Left kidney (tissue), 2 donors: Measurements from ENCODE around the gene TTLL5. TPM values are rescaled to one million over a fixed set of nuclear protein-coding genes. Genes with fewer than 3 reads are reported as not detected.

Experiments
- DNase-seq: peaks from one replicate; pipeline ENCODE4 v3.0.0-alpha.2; 2013
- polyA plus RNA-seq: library from polyadenylated mRNA; unstranded; fragments of 120-200 nt; gene quantifications from one replicate; pipeline ENCODE4 v1.2.1, GENCODE V29; 2013; ENCODE audit not compliant: insufficient read length

TTLL5 gene
- polyA plus RNA-seq, 1 donor, result 37.0 TPM

DNA sequence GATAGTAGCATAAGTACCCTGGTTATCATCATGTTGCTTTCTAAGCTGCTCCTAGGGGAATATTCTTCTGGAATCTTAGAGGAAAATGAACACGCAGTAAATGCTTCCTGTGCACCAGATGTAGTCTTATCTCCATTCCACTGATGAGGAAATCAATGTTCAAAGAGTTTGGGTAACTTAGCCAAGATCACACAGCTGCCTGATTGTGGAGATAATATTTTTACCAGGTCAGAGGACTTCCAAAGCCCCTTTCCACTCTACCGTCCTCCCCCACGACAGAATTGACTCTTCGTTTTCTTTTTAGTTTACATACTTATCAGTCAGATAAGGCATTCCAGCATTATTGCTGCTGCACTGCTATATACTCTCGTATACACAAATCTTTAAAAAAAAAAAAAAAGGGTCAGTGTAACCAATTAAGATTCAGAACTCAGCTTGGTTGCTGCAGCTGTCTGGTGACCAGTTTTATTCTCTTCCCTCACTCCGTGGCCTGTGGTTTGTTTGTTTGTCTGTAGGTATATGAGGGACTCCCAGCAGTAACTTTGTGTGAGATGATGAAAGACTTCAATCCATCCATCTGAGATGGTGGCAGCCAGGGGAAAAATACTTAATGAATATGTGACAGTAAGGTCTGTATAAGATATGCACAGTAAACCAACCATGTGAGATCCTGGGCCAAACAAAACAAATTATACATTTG is 210.3 kb downstream of the TTLL5 start:
- no peak for DNase-seq

DNA sequence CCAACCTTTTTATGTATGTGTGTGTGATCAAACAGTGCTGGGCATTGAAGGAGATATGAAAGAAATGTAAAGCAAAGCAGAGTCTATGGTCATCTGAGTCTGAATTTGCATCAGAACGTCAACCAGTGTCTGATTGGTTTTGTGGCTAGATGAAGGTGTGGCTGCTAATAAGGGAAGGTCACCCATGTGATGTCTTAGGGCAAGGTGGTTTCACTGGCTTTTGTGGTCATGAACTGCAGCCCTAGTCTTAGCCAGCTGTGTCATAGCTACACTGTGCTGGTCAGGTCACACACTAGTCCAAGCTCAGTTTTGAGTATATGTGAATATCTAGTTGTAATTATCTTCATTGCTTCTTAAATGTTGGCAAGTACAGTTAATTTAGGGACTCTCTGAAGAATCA is 214.9 kb downstream of the TTLL5 start:
- DNase-seq, result no peak

DNA sequence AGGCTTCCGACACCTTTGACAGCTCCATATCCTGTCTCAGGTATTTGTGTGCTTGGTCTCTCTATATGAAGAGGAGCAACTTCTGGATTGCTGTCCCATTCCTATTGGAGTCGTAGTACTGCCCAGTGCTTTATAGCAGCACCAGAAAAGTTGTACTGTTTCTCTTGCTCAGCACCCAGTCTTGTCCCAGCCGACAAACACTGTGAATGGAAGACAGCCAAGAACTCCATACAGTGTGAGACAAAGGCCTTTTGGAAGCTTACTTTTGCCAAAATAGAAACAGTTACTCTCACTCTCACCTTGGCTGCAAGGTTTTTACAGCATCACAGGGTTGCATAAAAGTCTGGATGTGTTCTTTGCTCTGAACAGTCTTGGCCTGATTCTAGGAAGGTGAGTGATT is 215.5 kb downstream of the TTLL5 start:
- DNase-seq, result no peak

DNA sequence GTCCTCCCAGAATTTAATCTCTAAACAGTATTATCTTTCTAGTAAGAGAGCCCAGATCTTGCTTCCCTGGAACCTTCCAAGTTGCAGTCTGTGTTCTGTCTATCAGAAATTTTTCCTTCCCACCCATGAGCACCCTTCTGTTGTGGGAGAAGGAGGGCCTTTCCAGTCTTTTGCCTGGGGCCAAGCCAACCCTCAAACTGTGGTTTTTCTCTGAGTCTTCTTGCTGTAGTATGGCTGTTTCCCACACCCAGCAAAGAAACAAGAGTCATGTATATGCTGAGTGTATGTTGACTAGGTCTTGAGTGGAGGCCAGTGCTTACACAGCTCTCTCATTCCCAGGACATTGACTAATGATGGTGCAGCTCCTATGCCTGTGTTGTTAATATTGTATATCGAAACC is 216.2 kb downstream of the TTLL5 start:
- no peak for DNase-seq

DNA sequence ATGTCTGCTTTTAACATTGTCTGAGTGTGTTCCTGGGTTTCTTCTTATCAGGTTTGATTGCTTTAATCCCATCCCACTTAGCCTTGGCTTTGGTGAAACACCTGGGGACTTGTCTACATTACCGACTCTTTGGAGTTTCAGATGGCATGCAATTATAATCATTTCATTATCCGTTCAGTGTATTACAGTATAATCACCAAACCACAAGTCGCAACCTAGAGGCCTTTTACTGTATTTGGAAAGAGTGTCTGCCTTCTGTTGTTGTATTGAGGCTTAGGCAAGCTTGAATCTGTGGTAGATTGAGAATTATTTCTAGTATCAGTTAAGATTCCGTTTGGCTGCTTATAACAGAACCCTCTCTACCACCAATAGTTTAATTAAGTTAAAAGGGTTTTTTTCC is 216.8 kb downstream of the TTLL5 start:
- no peak for DNase-seq

DNA sequence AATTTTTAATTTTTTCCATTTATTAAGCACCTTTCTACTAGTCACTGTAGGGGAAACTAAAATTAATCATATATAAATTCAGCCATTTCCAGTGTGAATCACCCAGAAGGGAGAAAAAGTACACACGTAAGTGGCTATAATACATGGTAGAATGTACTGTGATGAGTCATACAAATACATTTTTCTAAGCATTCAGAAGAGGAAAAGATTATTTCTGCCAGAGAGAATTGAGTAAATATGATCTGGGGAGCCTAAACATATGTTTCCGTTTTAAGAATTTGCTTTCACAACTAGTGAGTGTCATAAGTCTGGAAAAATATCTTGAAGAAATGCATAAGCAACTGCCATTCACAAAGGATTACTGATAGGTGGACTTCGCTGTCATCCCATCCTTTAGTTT is 218.0 kb downstream of the TTLL5 start:
- DNase-seq, result no peak

DNA sequence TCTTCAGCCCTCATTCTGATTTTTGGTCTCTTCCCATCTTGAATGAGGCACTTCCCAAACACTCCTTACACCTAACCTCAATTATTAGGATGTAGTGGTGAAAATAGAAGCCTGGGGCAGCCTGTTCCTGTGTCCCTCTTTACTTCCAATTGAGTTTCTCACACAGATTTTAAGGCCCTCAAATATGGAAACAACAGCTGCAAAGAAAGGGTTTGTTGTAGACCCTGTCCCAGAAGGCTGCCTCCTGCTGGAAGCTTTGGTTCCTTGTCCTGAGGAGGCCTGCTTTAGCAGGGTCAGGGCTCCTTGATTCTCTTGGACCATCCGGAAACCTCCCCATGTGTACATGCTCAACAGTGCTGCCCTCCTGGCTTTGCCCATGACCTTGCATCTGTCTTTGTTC is 219.5 kb downstream of the TTLL5 start:
- no peak for DNase-seq

DNA sequence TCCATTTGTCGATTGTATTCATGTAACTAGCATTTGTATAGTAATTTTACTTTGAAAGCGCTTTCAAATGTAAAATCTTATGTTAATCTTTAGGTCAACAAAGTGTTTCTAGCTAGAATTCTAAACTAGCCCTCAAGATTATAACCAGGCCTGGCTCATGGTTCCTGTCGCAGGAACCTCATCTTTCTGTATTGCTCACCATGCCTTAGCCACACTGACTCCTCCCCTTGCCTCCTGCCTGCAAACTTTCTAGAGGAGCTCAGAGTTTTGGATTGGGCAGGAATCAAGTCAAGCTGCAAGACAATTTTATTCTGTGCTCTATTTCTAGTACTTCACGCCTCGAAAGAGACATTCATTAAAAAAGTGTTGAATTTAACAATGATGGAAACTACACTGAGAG is 220.9 kb downstream of the TTLL5 start:
- DNase-seq, result no peak

DNA sequence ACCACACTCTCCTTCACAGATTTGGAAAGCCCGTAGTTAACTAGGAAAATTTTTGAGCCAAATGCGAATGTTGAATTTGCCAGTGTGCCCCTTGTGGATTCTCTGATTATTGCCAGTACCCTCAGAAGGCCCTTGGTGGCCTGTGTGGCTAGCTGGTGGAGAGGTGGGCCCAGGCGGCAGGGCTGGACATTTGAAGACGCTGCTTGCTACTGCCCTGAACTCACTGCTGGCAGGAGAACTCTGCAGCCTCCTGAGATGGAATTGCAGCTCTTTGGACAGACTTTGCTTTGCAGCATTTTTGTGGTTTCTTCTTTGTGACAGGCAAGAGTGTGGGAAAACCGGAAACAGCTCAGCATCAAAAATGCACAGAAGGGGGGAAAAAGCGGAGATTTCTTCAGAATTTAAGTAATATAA is 223.2 kb downstream of the TTLL5 start:
- no peak for DNase-seq

DNA sequence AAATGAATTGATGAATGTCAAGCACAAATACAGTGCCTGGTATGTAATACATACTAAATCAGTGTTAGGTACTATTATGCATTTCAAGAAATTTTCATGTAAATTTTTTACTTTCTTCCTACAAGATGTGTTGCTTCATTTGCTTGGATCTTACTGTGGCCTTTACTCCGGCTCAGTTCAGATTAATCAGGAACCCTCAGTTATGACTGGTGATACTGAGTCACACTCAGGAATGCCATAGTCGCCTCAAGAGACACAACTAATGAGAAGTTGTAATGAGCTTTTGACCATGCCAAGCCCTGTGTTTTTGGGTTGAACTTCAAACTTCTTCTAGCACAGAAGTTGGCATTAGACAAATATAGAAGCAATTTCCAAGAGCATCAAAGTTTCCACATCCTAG is 224.8 kb downstream of the TTLL5 start:
- no peak for DNase-seq

DNA sequence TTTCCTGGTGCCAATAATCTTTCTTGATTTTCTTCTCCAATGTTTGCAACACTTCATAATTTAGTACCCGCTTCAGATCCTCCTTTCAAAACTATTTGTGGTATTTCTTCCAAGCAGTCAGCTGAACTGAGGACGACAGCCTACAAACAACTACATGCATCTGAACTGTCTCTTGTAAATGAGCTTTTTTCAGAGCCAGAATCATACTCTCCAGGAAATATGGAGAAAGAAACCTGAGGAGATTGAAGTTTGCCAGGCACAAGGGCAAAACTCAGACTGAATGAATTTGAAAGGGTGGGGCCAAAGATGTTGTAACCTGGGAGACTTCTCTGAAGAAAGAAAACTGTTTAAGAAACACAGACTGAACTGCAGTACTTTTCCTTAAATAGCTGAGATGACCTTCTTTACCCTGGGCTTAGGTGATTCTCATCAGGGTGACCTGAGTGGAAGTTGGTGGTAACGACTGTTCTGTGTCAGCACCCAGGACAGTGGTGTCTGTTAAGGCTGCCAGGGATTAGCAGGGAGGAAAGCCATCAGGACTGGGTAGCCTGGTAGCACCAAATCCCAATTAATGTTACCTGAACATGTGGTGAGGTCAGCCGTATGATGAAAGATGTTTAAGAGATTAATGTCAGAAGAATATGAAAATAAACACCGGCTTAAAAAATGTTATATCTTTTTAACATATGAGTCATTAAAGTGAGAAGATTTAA is 225.7 kb downstream of the TTLL5 start:
- DNase-seq, result no peak

DNA sequence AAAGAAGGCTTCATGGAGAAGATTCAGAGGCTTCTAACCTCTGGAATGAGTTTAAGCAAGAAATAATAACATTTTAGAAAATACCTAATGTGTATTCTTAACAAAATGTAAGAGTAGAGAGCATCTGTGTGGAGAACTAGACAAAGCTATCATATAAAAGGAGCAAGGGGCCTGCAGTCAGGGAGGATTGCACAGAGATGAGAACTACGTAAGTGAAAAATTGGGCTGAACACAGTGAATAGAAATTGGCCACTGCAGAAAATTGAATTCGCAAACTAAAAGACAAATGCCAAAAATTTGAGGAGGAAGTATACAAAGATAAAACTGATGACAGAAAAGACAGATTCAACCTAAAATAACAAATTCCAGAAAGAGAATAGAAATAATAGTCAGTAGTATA is 227.9 kb downstream of the TTLL5 start:
- DNase-seq, result no peak

DNA sequence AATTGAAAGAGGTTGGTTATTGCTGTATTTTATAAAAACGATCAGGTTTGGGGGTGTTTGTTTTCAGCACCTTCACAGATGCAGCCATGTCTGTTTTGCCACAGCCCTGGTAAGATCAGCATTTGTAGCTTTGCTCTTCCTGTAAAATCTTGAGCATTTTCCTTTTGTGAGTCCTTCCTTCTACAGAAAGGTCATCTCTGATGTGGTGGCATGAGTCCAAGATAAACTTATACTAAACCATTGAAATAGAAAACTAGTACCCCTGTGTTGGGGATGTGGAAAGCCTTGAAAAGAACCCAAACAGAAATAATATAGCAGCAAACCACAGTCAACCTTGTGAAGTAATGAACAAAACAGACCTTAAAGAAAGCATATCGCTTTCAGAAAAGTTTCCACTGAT is 235.3 kb downstream of the TTLL5 start:
- no peak for DNase-seq

DNA sequence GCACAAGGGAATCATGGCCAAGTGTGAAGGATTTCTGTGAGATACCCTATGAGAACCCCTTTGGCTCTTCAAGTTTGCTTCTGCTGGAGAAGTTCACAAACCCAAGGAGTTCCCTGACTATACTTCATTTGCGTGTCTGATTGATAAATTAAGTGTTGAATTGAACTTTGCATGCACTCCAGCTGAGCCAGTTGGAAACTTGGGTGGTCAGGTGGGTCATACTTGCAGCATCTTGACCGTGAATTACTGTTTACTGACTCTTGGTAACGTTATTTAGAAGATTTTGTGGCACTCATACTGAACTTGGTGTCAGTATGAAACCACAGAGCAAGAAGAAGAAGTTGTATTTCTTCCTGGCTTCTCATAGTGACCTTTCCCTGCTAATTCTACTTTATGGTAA is 243.3 kb downstream of the TTLL5 start:
- DNase-seq, result no peak

DNA sequence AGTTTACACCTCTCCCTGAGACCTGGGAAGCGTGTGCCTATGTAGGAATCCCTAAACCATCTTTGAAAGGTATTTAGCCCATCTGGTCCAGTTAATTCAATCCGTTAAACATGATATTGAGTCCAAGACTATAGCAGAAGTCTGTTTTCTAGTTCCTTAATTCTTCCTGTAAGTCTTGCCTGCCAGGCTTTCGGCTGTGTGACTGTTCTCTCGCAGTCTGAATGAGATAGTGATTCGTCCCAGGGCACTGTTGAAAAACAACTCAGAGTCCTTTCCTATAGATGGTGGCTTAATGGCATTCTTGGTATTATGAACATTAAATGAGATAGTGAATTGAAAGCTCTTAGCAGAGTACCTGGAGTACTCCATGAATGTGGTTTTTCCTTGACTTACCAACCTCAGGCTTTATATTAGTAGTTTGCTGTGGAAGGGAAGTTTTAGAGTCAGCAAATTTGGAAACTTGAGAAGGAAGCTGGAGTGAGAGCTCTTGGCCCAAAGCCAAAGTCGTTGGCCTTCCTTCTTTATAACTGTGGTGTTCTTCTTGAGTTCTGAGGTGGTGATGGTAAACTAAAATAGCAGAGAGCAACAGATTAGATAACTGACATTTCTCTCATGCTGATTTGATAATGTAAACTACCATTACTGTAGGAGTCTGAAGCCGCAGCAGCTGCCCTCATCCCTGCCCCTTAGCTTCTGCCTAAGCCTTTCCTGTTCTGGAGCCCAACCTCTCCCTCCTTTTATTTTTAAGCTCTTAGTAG is 244.3 kb downstream of the TTLL5 start:
- peak; percentile 60 for DNase-seq

DNA sequence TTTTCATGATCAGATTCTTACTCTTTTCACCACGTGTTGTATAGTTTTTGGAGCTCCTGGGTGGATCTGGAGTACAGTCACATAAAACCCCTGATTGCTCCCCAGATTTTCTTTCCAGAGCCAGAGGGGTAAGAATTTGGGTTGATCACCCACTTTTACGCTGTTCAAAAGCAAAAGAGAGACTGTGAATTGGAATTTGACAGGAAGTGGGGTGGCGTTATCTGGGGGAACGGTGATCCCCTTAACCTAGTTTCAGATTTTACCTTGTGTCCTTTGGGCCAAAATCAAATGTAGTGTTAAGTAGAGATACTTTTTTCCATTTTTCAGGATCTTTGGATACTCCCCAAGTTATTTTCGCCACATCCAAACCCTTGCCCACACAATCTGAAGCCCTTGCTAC is 245.2 kb downstream of the TTLL5 start:
- DNase-seq, result no peak

DNA sequence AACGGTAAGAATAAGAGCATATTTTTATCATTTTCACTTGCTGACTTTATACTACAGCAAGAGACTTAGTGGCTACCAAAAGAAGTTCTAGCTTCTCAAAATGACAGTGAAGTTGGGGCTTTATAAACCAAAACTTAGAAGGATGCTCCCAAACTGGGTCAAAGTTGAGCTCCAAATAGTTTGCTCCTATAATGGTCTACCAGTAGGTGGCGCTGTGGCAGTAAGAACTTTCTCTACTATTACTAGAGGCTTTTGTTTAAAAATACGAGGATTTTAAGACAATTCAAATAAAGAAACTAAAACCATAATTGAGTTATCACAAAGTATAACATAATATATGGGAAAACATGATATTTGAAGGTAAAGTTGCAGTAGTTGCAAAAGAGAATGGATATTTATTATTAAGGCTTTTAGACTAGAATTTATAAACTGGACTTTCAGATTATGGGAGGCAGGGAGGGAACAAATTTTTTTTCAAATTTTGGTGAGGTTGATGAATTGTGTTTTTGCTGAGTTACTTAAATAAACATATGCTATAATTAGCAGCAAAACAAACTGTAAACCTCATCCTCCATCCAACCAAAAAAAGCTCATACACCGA is 245.7 kb downstream of the TTLL5 start:
- DNase-seq, result peak; percentile 68

DNA sequence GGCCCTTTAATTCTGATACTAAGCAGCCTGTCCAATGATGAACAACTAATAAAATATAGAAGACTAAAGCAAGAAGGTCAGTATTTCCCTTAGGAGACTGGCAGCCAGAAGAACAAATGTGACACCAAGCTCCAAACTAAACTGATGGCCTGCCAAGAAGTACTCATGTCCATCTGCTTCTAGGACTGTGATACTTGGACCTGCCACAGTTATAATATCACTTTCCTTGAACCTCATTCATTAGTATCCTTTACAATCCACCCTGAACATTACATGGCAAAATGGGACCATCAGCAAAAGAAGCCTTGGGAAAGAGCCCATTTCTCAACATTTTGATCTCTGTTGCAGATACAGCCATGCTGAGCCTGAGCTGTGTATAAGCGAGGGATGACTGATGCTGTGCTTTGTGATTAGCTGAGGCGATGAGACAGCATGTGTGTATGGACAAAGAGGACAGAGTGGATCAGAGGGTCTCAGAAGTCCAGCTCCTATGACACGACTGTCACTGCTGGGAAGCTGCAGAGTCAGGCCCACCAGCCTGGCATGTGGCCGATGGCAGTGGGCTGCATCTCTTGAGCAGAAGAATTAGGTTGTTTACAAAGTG is 246.8 kb downstream of the TTLL5 start:
- DNase-seq, result no peak

DNA sequence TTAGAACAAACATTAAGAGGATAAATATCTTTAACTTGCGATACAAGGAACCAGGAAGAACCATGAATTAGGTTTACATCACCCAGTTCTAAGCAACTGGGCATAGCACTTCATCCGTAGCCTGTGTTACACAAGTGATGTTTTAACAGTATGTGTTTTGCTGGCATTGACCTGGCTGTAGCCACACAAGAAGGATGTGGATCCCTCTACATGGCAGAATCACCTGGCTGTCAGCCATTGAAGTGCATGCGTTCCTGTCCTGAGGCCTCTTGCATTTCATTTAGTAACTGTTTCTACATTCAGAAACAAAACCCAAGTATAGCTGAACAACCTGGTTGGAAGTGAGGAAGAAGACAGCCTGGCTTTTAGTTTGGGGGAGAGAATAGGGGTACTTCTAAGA is 248.6 kb downstream of the TTLL5 start:
- DNase-seq, result no peak

DNA sequence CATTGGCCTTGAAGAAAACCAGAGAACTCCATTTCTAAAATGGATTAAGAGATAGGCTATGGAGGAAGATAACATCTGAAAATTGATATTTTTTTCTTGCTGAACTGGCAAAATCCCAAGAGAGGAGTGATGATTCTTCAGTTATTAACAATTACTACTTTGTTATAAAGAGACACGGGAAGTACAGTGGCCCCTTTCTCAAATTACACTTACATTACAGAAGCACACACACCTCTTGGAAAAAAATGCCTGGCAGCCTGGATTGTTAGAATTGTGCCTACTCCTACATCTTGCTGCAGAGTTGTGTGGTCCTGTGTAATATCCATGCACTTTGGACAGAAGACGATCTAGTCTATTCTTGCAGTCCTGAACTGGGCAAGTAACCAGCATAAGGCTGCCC is 249.0 kb downstream of the TTLL5 start:
- no peak for DNase-seq

DNA sequence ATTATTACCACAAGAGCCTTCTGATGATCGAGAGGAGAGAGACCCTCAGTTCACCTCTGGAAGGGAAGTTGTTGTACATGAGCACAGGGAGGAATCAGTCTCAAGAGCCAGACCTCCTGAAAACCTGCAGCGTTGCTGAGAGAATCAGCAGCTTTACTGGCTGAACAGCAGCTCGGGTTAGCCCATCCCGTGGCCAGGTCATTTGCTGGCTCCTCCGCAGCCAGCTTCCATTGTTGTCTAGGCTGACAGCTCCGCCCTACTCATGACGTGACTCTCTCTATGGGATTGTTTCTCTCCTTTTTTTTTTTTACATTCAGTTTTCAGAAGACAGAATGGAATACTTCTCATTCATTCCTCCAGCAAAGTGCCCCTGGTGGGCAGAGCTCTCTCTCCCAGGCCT is 250.8 kb downstream of the TTLL5 start:
- no peak for DNase-seq

DNA sequence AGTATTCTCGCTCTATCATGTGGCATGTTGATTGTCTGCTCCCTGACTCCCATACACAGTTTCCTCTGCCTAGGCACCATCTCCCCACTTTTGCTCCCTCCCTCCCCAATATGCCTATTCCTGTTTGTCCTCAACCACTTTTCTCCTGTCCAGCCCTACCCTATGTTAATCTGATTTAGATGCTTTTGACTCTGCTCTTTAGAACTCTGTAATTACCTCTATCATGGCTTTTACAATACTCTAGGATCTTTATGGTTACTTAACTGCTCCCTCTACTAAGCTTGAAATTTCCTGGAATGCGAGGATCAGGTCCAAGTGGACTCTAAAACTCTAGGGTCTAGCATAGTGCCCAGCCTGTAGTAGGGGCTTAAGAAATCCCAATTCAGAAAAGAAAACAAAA is 252.1 kb downstream of the TTLL5 start:
- DNase-seq, result no peak

DNA sequence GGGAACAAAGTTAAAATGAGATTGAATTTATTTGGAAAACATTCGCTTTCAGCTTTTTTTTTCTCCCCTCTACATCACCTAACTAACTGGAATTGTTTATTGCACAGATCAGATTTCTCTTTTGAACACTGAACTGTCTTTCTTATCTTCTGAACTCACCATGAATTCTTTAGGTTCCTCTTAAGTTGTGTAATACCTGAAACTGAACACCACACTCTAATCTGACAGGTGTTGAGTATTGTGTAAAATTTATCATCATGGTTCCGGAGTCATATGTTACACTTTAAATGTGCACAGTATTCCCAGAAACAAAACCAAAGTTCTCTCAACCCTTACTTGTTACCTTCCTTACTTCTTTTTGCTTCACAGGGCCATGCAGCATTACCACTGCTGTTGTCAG is 254.0 kb downstream of the TTLL5 start:
- no peak for DNase-seq
